SK-N-SH (cell line): ENCODE data around the gene CYB561D2. TPM values are rescaled to one million over a fixed set of nuclear protein-coding genes. Genes with fewer than 3 reads are reported as not detected.

Experiments used
- CTCF ChIA-PET: fragments of 300-600, 350-600 bp; formaldehyde crosslinking; extraction: SDS; loops from one replicate; lab custom pipeline; 2021; lab: Yijun Ruan, JAX
- POLR2A ChIA-PET: fragments of 350-600 bp; sonication (Branson Sonifier 250); formaldehyde crosslinking; extraction: SDS; loops from one replicate; lab custom pipeline; 2020; ENCODE audit warnings: antibody characterized with exemption, inconsistent platforms; lab: Yijun Ruan, JAX
- DNase-seq: peaks from one replicate; pipeline ENCODE4 v3.0.0; 2012
- H2AFZ ChIP-seq: fragments of 200-600 bp; sonication (generic); 2 replicates; pipeline ENCODE4 v1.8.1; 2016; ENCODE audit warnings: antibody characterized with exemption, mild to moderate bottlenecking, low read depth
- H3F3A ChIP-seq: fragments of 200-600 bp; sonication (generic); replicated peaks from 2 replicates; pipeline ENCODE3; 2016; ENCODE audit warnings: antibody characterized with exemption, mild to moderate bottlenecking; ENCODE audit not compliant: insufficient read depth
- H3K27ac ChIP-seq, 2 experiments: fragments of 200-500 bp in 1 of 2; fragments of 200-600 bp in 1 of 2; sonication (Bioruptor generic) in 1 of 2; sonication (generic), shearing (Covaris generic) in 1 of 2; 2 replicates each; pipeline versions ENCODE4 v1.5.1 to v1.6.1; 2014 to 2016; ENCODE audit warnings: low read depth in 2 of 2, inconsistent platforms in 1 of 2, low read length in 1 of 2, mild to moderate bottlenecking in 1 of 2, mixed read lengths in 1 of 2
- H3K27me3 ChIP-seq: fragments of 200-600 bp; sonication (generic), shearing (Covaris generic); 2 replicates; pipeline ENCODE4 v1.6.1; 2016; ENCODE audit warnings: mixed run types; ENCODE audit not compliant: insufficient read depth
- H3K36me3 ChIP-seq, 2 experiments: fragments of 200-500 bp in 1 of 2; fragments of 200-600 bp in 1 of 2; sonication (Bioruptor generic) in 1 of 2; sonication (generic) in 1 of 2; replicated peaks in 1 of 2; 2 replicates each; pipeline versions ENCODE3 to v1.5.1; 2014 to 2016; ENCODE audit warnings: low read length in 1 of 2, mild to moderate bottlenecking in 1 of 2; ENCODE audit not compliant: insufficient read depth in 2 of 2, control insufficient read depth in 1 of 2
- H3K4me1 ChIP-seq, 2 experiments: fragments of 200-500 bp in 1 of 2; fragments of 200-600 bp in 1 of 2; sonication (Bioruptor generic) in 1 of 2; sonication (generic), shearing (Covaris generic) in 1 of 2; 2 replicates each; pipeline versions ENCODE4 v1.5.1 to v1.6.1; 2014 to 2016; ENCODE audit warnings: low read depth in 1 of 2, low read length in 1 of 2, mixed run types in 1 of 2; ENCODE audit not compliant: insufficient read depth in 2 of 2, control insufficient read depth in 1 of 2
- H3K4me2 ChIP-seq: fragments of 200-600 bp; sonication (generic), shearing (Covaris generic); 2 replicates; pipeline ENCODE4 v1.6.1; 2017; ENCODE audit warnings: mixed run types
- H3K4me3 ChIP-seq, 2 experiments: fragments of 200-500 bp in 1 of 2; fragments of 200-600 bp in 1 of 2; sonication (Bioruptor generic) in 1 of 2; sonication (generic), shearing (Covaris generic) in 1 of 2; 2 replicates each; pipeline versions ENCODE4 v1.5.1 to v1.8.1; 2014 to 2016; ENCODE audit warnings: low read depth in 2 of 2, inconsistent platforms in 1 of 2, low read length in 1 of 2, mild to moderate bottlenecking in 1 of 2, mixed read lengths in 1 of 2, moderate library complexity in 1 of 2
- H3K79me2 ChIP-seq: fragments of 200-600 bp; sonication (generic); 2 replicates; pipeline ENCODE4 v1.8.1; 2017; ENCODE audit warnings: mild to moderate bottlenecking; ENCODE audit not compliant: insufficient read depth
- H3K9ac ChIP-seq: fragments of 200-600 bp; sonication (generic); 2 replicates; pipeline ENCODE4 v1.6.1; 2017; ENCODE audit warnings: mixed run types
- H3K9me2 ChIP-seq: fragments of 200-600 bp; sonication (generic); 2 replicates; pipeline ENCODE4 v1.6.1; 2017; ENCODE audit warnings: mixed run types
- H3K9me3 ChIP-seq: fragments of 200-600 bp; sonication (generic); 2 replicates; pipeline ENCODE4 v1.6.1; 2017; ENCODE audit warnings: mixed run types, mild to moderate bottlenecking, moderate library complexity
- H4K20me1 ChIP-seq: fragments of 200-600 bp; sonication (generic); 2 replicates; pipeline ENCODE4 v1.6.1; 2017; ENCODE audit warnings: mild to moderate bottlenecking, mixed run types; ENCODE audit not compliant: insufficient read depth
- CHD2 ChIP-seq: fragments of 150-350 bp; IDR thresholded peaks from 2 replicates; pipeline ENCODE4 v1.6.1; 2018; ENCODE audit warnings: low read length; ENCODE audit not compliant: partially characterized antibody
- EP300 ChIP-seq, 2 experiments: IDR thresholded peaks; 2 replicates each; pipeline versions ENCODE4 v1.4.0 to v1.6.1; 2012; ENCODE audit warnings: borderline replicate concordance in 1 of 2, low read depth in 1 of 2, low read length in 1 of 2
- FOSL2 ChIP-seq: IDR thresholded peaks from 2 replicates; pipeline ENCODE4 v1.4.0; 2012; ENCODE audit warnings: low read depth, mild to moderate bottlenecking, moderate library complexity, borderline replicate concordance
- FOXJ3 ChIP-seq: sonication (generic); formaldehyde crosslinking; IDR thresholded peaks from 2 replicates; pipeline ENCODE4 v1.5.1; 2020; ENCODE audit warnings: mild to moderate bottlenecking, missing genetic modification reagents
- FOXM1 ChIP-seq: IDR thresholded peaks from 2 replicates; pipeline ENCODE4 v1.4.0; 2012; ENCODE audit warnings: low read depth, mild to moderate bottlenecking
- GABPA ChIP-seq: IDR thresholded peaks from 2 replicates; pipeline ENCODE4 v1.4.0; 2012; ENCODE audit warnings: low read depth, mild to moderate bottlenecking
- JUND ChIP-seq: IDR thresholded peaks from 2 replicates; pipeline ENCODE4 v1.4.0; 2012
- MAX ChIP-seq: IDR thresholded peaks from 2 replicates; pipeline ENCODE4 v1.4.0; 2012; ENCODE audit warnings: low read depth
- MEF2A ChIP-seq: IDR thresholded peaks from 2 replicates; pipeline ENCODE4 v1.4.0; 2012; ENCODE audit warnings: low read depth, borderline replicate concordance
- MXI1 ChIP-seq: IDR thresholded peaks from 2 replicates; pipeline ENCODE4 v1.6.1; 2012; ENCODE audit warnings: mild to moderate bottlenecking, low read depth, low read length, improper control_type of control experiment
- NFIC ChIP-seq: IDR thresholded peaks from 2 replicates; pipeline ENCODE4 v1.4.0; 2012; ENCODE audit warnings: borderline replicate concordance
- NRF1 ChIP-seq: IDR thresholded peaks from 2 replicates; pipeline ENCODE4 v1.6.1; 2012; ENCODE audit warnings: low read depth, mild to moderate bottlenecking, low read length
- PBX3 ChIP-seq: IDR thresholded peaks from 2 replicates; pipeline ENCODE4; 2012
- RAD21 ChIP-seq: IDR thresholded peaks from 2 replicates; pipeline ENCODE4 v1.6.1; 2012; ENCODE audit warnings: mild to moderate bottlenecking, low read length
- RCOR1 ChIP-seq: fragments of 150-350 bp; IDR thresholded peaks from 2 replicates; pipeline ENCODE4 v1.6.1; 2017; ENCODE audit warnings: antibody characterized with exemption, low read length
- REST ChIP-seq: IDR thresholded peaks from 2 replicates; pipeline ENCODE4 v1.6.1; 2012; ENCODE audit warnings: mild to moderate bottlenecking, low read depth, low read length, moderate library complexity
- RFX5 ChIP-seq: IDR thresholded peaks from 2 replicates; pipeline ENCODE4 v1.6.1; 2012; ENCODE audit warnings: mild to moderate bottlenecking, improper control_type of control experiment, low read length
- SMC3 ChIP-seq: IDR thresholded peaks from 2 replicates; pipeline ENCODE4 v1.6.1; 2012; ENCODE audit warnings: low read depth, low read length, improper control_type of control experiment
- TCF12 ChIP-seq: IDR thresholded peaks from 2 replicates; pipeline ENCODE4 v1.4.0; 2012
- TEAD4 ChIP-seq: IDR thresholded peaks from 2 replicates; pipeline ENCODE4 v1.4.0; 2012; ENCODE audit warnings: mild to moderate bottlenecking, borderline replicate concordance; ENCODE audit not compliant: insufficient read depth
- USF1 ChIP-seq: IDR thresholded peaks from 2 replicates; pipeline ENCODE4 v1.4.0; 2012; ENCODE audit warnings: low read depth, borderline replicate concordance
- USF2 ChIP-seq: fragments of 150-350 bp; IDR thresholded peaks from 2 replicates; pipeline ENCODE4 v1.6.1; 2017; ENCODE audit warnings: antibody characterized with exemption, low read length, low read depth, borderline replicate concordance
- YY1 ChIP-seq: IDR thresholded peaks from 2 replicates; pipeline ENCODE4 v1.4.0; 2012; ENCODE audit warnings: low read depth, mild to moderate bottlenecking
- ZBTB33 ChIP-seq: IDR thresholded peaks from 2 replicates; pipeline ENCODE4 v1.4.0; 2012; ENCODE audit warnings: low read depth, borderline replicate concordance
- WGBS: methylation state at CpG from one replicate; pipeline ENCODE4 v1.1.6; 2017; ENCODE audit warnings: low lambda C conversion rate; 5-methylcytosine and 5-hydroxymethylcytosine counted together
- polyA plus RNA-seq, 3 experiments: library from polyadenylated mRNA; depleted of rRNA; stranded (reverse); fragments of >200 nt; gene quantifications; 2 replicates each; pipeline ENCODE4 v1.2.3, GENCODE V29; 2012

The CYB561D2 gene
- polyA plus RNA-seq, 1 of the 3 experiments (the other 2 are of a cell fraction), result 40.7 TPM

GRCh38 chr3:50321336-50322114 lies 29.1 kb upstream of the CYB561D2 start:
- Histone ChIP-seq H2AFZ (peak overlapping the region; percentile 94), H3K9me2 (no peaks in the 10 kb centered on the region), H4K20me1 (no peaks in the 10 kb centered on the region), H3K4me3 (peak overlapping the region; percentile 92 to 94), H3F3A (peaks cover 10% of the 10 kb centered on the region), H3K27ac (peak overlapping the region; percentile 92 to 94), H3K4me2 (peak overlapping the region; percentile 80), H3K79me2 (peaks cover 46% of the 10 kb centered on the region), H3K4me1 (peaks cover 0 to 40% of the 10 kb centered on the region in 2 experiments; a peak in 2 of 4 replicates), H3K9me3 (no peaks in the 10 kb centered on the region), H3K9ac (peak overlapping the region; percentile 93), H3K36me3 (peaks cover 11 to 49% of the 10 kb centered on the region in 2 experiments), H3K27me3 (no peaks in the 10 kb centered on the region)
- WGBS, result 13% methylated on average over 12 of the region's 59 CpGs
- peak; percentile 96 for DNase-seq
- CTCF ChIA-PET, result interaction anchor here (0.5 to 6.0 kb wide), 14 partner anchors 14 to 221 kb away, joined by 3 to 60 read pairs (median 4); partner anchors contain the start of genes HYAL1, HYAL3, IFRD2 and NAA80
- POLR2A ChIA-PET, result interaction anchor here (0.6 to 1.8 kb wide), 5 partner anchors 13 to 29 kb away, joined by 3 to 5 read pairs (median 3); partner anchors contain the start of genes HYAL3, IFRD2 and NAA80
- no peak for TF ChIP-seq USF2
- no peak for TF ChIP-seq ZBTB33
- no peak for TF ChIP-seq TCF12
- TF ChIP-seq NRF1, result no peak
- TF ChIP-seq JUND, result no peak; the same call in 1 of the 2 replicates
- no peak for TF ChIP-seq CHD2
- TF ChIP-seq MAX, result peak; percentile 84
- no peak for TF ChIP-seq USF1
- no peak for TF ChIP-seq MEF2A
- peak in 1 of 2 experiments; percentile 70; a peak in 1 of 4 replicates for TF ChIP-seq EP300 (IDR thresholded peaks at IDR 0.05; ENCODE audit: borderline replicate concordance in 1 of 2, low read depth in 1 of 2, low read length in 1 of 2)
- TF ChIP-seq RFX5, result no peak
- no peak for TF ChIP-seq GABPA
- TF ChIP-seq TEAD4, result no peak
- TF ChIP-seq FOSL2, result no peak
- no peak for TF ChIP-seq NFIC
- TF ChIP-seq RAD21, result no peak
- no peak for TF ChIP-seq MXI1
- no peak for TF ChIP-seq FOXJ3 (CRISPR knock-in tag)
- TF ChIP-seq PBX3, result no peak
- no peak for TF ChIP-seq SMC3
- no peak for TF ChIP-seq REST
- TF ChIP-seq FOXM1, result 0 out of 2 replicates have a peak, but pooled peaks have one; percentile 58
- TF ChIP-seq YY1, result no peak
- no peak for TF ChIP-seq RCOR1
